HG02623 (cell line): Measurements from ENCODE around the gene HEATR9.

Source experiments
- ATAC-seq: cut with Tn5 transposase; IDR thresholded peaks from one replicate; pipeline ENCODE4 v1.9.1; 2021; ENCODE audit warnings: moderate library complexity; ENCODE audit not compliant: unreplicated experiment

Gene HEATR9

GRCh38 chr17:35866341-35866950, 2.2 kb downstream of the HEATR9 start:
- ATAC-seq, result no peak

- no peak for ATAC-seq
Observed at GRCh38 chr17:35865412-35866340, 3.0 kb downstream of the HEATR9 start.

- no peak for ATAC-seq
Observed at GRCh38 chr17:35864853-35865252, 3.8 kb downstream of the HEATR9 start.

GRCh38 chr17:35856603-35857002, 12.1 kb downstream of the HEATR9 start:
- ATAC-seq, result no peak

GRCh38 chr17:35855965-35856364, 12.7 kb downstream of the HEATR9 start:
- ATAC-seq, result no peak

- ATAC-seq, result no peak
Observed at GRCh38 chr17:35849469-35850348, 19.0 kb downstream of the HEATR9 start.

DNA sequence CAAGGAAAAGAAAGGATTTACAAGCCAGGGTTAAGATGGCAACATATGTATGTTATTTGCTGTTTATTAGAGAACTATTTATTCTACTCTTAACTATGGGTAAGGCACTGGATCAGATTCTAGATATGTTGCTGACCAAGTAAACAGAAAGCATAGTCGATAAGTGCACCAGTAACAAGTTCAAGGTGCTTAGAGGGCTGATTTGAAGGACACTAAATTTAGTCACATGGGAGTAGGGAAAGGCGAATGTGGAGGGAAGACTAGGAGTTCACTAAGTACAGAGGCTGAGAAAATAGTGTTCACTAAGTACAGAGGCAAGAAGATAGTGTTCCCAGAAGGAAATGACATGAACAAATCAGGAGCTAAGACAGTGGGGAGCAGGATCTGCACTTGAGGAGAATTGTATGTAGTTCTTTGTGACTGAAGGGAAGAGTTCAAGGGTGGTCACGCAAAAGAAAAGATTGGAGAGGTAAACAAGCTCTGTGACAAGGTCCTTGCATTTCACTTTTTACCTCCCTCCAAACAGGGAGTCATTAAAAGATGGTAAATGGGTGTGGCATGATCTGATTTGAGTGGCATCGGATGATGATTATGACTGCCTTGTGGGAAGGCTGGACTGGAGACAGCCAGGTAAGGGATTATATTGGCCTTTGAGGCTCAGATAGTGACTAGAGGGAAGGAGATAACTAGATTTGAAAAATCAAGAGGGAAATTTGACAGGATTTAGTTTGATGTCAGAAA, 20.9 kb downstream of the HEATR9 start:
- ATAC-seq, result no peak

GRCh38 chr17:35847006-35847405, 21.7 kb downstream of the HEATR9 start:
- ATAC-seq, result no peak

DNA sequence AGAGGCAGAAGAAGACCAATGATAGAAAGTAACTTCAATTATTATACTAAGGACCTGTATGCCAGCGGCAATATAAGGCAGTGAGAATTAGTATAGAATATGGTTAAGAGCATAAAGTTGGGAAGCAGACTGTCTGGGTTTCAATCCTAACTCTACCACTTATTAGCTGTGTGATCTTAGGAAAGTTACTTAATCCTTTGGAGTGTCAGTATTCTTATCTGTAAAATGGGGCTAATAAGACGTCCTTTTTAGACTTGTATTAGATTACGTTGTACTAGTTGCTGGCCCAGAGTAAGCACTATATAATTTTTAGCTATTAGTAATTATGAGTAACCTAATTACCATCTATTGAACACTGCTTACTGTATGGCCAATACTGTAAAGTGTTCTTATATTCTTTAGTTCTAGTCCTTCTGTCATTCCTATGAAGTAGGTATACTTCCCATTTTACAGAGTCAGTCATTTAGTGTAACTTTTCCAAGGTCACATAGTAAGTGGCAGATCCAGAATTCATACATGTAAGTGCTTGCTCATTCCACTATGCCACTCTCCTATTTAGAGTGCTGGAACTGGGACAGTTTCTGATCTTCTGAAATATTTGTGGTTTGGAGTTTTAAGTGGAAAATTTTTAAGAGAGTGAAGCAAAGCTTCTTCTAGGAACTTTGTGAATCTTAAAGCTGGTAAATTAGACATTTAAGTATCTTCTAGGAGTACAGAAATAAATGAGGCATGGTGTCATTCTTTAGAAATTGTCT, 22.5 kb downstream of the HEATR9 start:
- no peak for ATAC-seq

DNA sequence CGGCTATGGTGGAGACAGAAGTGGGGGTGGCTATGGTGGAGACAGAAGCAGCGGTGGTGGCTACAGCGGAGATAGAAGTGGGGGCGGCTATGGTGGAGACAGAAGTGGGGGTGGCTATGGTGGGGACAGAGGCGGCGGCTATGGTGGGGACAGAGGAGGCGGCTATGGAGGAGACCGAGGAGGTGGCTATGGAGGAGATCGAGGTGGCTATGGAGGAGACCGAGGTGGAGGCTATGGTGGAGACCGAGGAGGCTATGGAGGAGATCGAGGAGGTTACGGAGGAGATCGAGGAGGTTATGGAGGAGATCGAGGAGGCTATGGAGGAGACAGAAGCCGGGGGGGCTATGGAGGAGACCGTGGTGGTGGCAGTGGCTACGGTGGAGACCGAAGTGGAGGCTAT, 24.1 kb downstream of the HEATR9 start:
- no peak for ATAC-seq

DNA sequence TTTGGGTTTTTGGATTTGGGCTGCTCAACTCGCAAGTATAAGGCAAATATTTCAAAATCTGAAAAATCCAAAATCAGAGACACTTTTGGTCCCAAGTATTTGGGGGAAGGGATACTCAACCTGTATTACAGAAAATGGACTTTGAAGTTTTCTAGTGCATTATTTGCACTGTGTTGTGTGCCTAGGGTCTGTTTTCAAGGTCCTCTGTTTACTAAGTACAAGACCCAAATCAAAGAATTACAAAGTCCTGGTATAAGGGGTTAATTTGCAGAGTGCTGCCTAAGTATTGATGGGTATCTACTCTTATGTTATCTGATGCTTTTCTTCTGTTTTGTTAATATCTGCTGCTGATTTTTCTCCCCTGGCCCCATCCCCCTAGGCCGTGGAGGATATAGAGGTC, 25.0 kb downstream of the HEATR9 start:
- ATAC-seq, result no peak

DNA sequence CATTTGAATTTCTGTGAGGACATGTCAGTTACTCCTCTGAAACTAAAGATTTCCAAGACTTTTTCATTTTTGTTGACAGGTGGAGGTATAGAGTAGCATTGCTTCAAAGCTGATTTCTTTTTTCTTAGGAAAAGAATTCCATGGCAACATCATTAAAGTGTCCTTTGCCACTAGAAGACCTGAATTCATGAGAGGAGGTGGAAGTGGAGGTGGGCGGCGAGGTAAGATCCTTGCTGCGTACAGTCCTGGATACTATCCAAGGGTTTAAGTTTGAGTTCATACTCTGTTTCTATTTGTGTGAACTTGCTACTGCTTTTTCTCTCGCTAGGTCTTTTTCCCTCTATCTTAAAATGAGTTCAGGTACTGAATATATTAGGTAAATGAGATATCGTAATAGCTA, 26.5 kb downstream of the HEATR9 start:
- ATAC-seq, result no peak

GRCh38 chr17:35841505-35841904, 27.2 kb downstream of the HEATR9 start:
- ATAC-seq, result no peak

DNA sequence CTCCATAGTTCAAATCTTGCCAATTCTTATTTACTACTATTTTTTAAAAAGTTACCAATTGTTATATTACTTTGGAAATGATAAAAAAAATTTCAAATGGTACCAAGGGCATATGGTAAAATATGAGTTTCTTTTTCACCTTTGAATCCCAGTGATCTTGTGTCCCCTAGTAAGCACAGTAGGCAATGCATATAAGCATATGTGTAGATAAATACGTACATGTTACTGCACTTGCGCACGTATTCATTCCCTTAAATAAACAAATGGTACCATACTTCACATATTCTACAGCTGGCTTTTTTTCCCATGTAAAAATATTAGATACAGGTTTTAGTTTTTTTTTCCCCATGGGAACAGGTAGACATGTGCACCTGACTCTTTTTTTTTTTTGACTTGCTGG, 27.6 kb downstream of the HEATR9 start:
- no peak for ATAC-seq

DNA sequence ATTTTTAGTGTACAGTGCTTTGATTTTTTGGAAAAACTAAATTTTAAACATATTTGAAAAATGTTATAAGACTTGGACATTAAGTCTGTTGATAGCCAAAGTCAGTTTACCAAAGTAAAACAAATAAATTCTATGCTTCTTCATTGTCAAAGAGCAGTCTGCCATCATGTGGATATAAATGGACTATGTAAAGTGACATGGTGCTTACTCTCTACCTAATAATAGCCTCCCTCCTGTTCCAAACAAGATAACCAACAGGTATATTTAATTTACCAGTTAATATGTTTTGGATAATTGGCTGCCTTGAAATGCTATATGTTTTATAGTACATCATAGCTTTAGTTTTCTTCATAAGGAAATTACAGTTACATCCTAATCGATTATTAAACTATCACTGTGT, 43.5 kb downstream of the HEATR9 start:
- ATAC-seq, result no peak

DNA sequence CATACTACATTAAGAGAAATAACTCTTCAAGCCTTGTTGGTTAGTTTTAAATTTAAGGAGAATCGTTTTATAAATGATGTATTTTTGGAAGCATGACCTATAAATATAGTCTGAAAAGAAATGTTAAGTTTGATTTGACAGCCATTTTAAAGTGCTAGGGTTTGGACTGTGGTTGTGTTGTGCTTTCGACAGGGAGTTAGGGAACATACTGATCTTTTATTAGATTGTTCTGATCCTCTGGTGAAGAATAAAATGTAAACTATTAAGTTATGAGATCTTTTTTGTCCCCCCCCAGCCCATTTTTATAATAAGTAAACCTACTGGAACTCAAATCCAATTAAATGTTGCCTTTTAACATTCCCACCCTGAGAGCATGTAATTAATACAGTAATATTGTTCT, 47.4 kb downstream of the HEATR9 start:
- ATAC-seq, result no peak

DNA sequence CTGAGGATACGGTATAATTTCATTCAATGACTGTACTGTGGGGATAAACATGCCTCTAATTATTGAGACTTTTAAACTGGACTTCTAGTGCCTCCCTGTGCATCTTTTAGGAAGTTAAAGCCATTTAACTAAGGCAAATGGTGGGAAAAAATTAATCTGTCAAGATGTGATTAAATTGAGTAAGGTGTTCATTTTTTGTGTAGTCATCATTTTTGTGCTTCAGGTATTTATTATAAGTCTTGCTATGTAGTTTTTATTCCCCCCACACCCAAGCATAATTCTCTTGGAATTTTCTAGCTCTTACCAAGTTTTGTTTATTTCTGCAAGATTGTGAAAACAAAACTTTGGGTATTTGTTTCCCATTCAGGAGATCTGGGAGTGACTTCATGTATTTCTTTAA, 49.2 kb downstream of the HEATR9 start:
- ATAC-seq, result no peak

GRCh38 chr17:35817196-35817595, 51.5 kb downstream of the HEATR9 start:
- no peak for ATAC-seq

DNA sequence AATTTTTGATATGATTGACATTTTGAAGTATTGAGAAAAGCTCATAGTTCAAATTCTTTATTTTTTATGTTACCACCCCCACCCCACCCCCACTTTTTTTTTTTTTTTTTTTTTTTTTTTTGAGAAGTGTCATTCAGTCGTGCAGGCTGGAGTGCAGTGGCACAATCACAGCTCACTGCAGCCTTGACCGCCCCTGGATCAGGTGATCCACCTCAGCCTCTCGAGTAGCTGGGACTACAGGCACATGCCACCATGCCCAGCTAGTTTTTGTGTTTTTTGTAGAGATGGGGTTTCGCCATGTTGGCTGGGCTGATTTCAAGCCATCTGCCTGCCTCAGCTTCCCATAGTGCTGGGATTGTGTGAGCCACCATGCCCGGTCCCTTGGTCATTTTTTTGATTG, 52.0 kb downstream of the HEATR9 start:
- no peak for ATAC-seq

- ATAC-seq, result no peak
Observed at GRCh38 chr17:35812456-35812855, 56.2 kb downstream of the HEATR9 start.
